PC-3 (cell line): ENCODE measurements around the gene PCDH15. TPM values are rescaled to one million over a fixed set of nuclear protein-coding genes. Genes with fewer than 3 reads are reported as not detected.

ENCODE experiments used
- ATAC-seq: fragments of 200-7000 bp; cut with Tn5 transposase; 2 replicates; pipeline ENCODE4 v1.9.1; 2020; ENCODE audit warnings: mild to moderate bottlenecking, moderate library complexity
- BruUV-seq: library from RNA; stranded (reverse); fragments of 400-500 nt; replicated peaks from 2 replicates; lab custom pipeline; 2021; lab: Mats Ljungman, UMichigan
- CTCF ChIA-PET: fragments of 300-600 bp; sonication (Branson Sonifier 250); formaldehyde crosslinking; loops from one replicate; lab custom pipeline; 2022; ENCODE audit warnings: antibody characterized with exemption; lab: Charles Lee
- POLR2A ChIA-PET: fragments of 300-600 bp; sonication (Branson Sonifier 250); formaldehyde crosslinking; loops from one replicate; lab custom pipeline; 2022; ENCODE audit warnings: antibody characterized with exemption; ENCODE audit not compliant: unreplicated experiment; lab: Charles Lee
- DNase-seq: peaks from one replicate; pipeline ENCODE4 v3.0.0-alpha.2; 2015
- H2AFZ ChIP-seq: fragments of 300-600 bp; sonication (generic); 2 replicates; pipeline ENCODE4 v1.6.0; 2016; ENCODE audit warnings: antibody characterized with exemption, low read length
- H3F3A ChIP-seq: fragments of 300-600 bp; sonication (generic); one replicate; pipeline ENCODE4 v1.6.0; 2017; ENCODE audit warnings: antibody characterized with exemption, low read length, control low read depth, mild to moderate bottlenecking; ENCODE audit not compliant: unreplicated experiment
- H3K27ac ChIP-seq: fragments of 300-600 bp; sonication (generic); 2 replicates; pipeline ENCODE4 v1.5.1; 2016; ENCODE audit warnings: mild to moderate bottlenecking, low read length
- H3K27me3 ChIP-seq: fragments of 300-600 bp; sonication (generic); 2 replicates; pipeline ENCODE4 v1.6.1; 2016; ENCODE audit warnings: low read length, mixed read lengths
- H3K36me3 ChIP-seq: fragments of 300-600 bp; sonication (generic); 2 replicates; pipeline ENCODE4 v1.6.1; 2016; ENCODE audit warnings: low read depth, mixed run types, low read length, mixed read lengths
- H3K4me1 ChIP-seq: fragments of 300-600 bp; sonication (generic); 2 replicates; pipeline ENCODE4 v1.5.1; 2016; ENCODE audit warnings: low read length; ENCODE audit not compliant: insufficient read depth
- H3K4me2 ChIP-seq: fragments of 300-600 bp; sonication (generic); 2 replicates; pipeline ENCODE4 v1.6.0; 2016; ENCODE audit warnings: low read length
- H3K4me3 ChIP-seq: fragments of 300-600 bp; sonication (generic); 2 replicates; pipeline ENCODE4 v1.5.1; 2016; ENCODE audit warnings: mild to moderate bottlenecking, low read length, mixed read lengths
- H3K79me2 ChIP-seq: fragments of 300-600 bp; sonication (generic); 2 replicates; pipeline ENCODE4 v1.6.1; 2017; ENCODE audit warnings: low read length, mixed read lengths
- H3K9ac ChIP-seq: fragments of 300-600 bp; sonication (generic); 2 replicates; pipeline ENCODE4 v1.6.0; 2016; ENCODE audit warnings: mild to moderate bottlenecking, low read length
- H3K9me2 ChIP-seq: fragments of 300-600 bp; sonication (generic); replicated peaks from 2 replicates; pipeline ENCODE4 v1.6.1; 2016; ENCODE audit warnings: mixed run types, low read length, mixed read lengths
- H3K9me3 ChIP-seq: fragments of 300-600 bp; sonication (generic); 2 replicates; pipeline ENCODE4 v1.6.1; 2016; ENCODE audit warnings: low read length, mixed read lengths
- H4K20me1 ChIP-seq: fragments of 300-600 bp; sonication (generic); 2 replicates; pipeline ENCODE4 v1.6.1; 2016; ENCODE audit warnings: low read length, mixed read lengths
- EZH2 ChIP-seq: fragments of 300-600 bp; sonication (generic); IDR thresholded peaks from one replicate; pipeline ENCODE4 v1.6.1; 2017; ENCODE audit warnings: antibody characterized with exemption, mild to moderate bottlenecking, low read length; ENCODE audit not compliant: unreplicated experiment
- EZH2phosphoT487 ChIP-seq: fragments of 300-600 bp; sonication (generic); IDR thresholded peaks from 2 replicates; pipeline ENCODE4 v1.6.1; 2018; ENCODE audit warnings: mild to moderate bottlenecking, antibody characterized with exemption, low read length, borderline replicate concordance
- intact Hi-C: fragments of 100-400 bp; cut with micrococcal nuclease; formaldehyde crosslinking; loops from 2 replicates; pipeline ENCODE4 v1.9.0; 2023
- total RNA-seq: library from RNA; depleted of rRNA; stranded (reverse); fragments of >200 nt; gene quantifications from 2 replicates; pipeline ENCODE4 v1.2.3, GENCODE V29; 2014
- TF ChIP-seq, protein P1 (sequence below): fragments of 300-600 bp; sonication (generic); conservative IDR thresholded peaks from 2 replicates; pipeline ENCODE4 v1.5.1; 2017; ENCODE audit warnings: antibody characterized with exemption, low read depth, mild to moderate bottlenecking, low read length

The PCDH15 gene
- total RNA-seq, 1 experiment from 2014 or later, result not detected

DNA sequence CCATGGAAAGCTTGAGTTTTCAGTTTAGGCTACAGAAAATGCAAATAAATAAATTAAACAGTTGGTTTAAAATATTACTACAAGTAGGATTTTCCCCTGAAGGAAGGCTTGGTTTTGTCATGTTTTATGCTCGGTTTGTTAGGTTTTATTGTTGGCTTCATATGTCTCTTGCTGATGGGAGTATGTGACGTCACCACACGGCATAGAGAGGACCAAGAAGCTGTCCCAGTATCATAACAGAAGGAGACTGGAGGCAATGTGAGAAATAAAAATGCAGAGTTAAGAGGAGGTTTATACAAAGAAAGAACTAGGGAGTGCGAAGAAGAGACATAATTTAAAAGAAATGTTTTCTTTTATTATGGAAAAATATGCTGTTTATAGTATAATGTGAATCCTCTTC is 24.4 kb downstream of the PCDH15 start:
- TF ChIP-seq EZH2phosphoT487 (no peak), EZH2 (no peak)
- TF ChIP-seq, protein P1, sequence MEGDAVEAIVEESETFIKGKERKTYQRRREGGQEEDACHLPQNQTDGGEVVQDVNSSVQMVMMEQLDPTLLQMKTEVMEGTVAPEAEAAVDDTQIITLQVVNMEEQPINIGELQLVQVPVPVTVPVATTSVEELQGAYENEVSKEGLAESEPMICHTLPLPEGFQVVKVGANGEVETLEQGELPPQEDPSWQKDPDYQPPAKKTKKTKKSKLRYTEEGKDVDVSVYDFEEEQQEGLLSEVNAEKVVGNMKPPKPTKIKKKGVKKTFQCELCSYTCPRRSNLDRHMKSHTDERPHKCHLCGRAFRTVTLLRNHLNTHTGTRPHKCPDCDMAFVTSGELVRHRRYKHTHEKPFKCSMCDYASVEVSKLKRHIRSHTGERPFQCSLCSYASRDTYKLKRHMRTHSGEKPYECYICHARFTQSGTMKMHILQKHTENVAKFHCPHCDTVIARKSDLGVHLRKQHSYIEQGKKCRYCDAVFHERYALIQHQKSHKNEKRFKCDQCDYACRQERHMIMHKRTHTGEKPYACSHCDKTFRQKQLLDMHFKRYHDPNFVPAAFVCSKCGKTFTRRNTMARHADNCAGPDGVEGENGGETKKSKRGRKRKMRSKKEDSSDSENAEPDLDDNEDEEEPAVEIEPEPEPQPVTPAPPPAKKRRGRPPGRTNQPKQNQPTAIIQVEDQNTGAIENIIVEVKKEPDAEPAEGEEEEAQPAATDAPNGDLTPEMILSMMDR, result no peak
- Histone ChIP-seq H3K4me1 (no peaks in the 10 kb centered on the region), H3K4me2 (no peak overlapping the region), H4K20me1 (no peaks in the 10 kb centered on the region), H3K9me2 (no peaks in the 10 kb centered on the region), H3F3A (no peaks in the 10 kb centered on the region), H3K9me3 (no peaks in the 10 kb centered on the region), H3K79me2 (no peaks in the 10 kb centered on the region), H3K9ac (no peak overlapping the region), H2AFZ (no peak overlapping the region), H3K4me3 (no peak overlapping the region), H3K36me3 (no peaks in the 10 kb centered on the region), H3K27ac (no peak overlapping the region), H3K27me3 (no peaks in the 10 kb centered on the region)
- ChIA-PET CTCF (no interaction called here), POLR2A (no interaction called here)
- no TSS peak for BruUV-seq
- ATAC-seq, result no peak
- intact Hi-C loops, result no loop called here
- DNase-seq, result no peak

DNA sequence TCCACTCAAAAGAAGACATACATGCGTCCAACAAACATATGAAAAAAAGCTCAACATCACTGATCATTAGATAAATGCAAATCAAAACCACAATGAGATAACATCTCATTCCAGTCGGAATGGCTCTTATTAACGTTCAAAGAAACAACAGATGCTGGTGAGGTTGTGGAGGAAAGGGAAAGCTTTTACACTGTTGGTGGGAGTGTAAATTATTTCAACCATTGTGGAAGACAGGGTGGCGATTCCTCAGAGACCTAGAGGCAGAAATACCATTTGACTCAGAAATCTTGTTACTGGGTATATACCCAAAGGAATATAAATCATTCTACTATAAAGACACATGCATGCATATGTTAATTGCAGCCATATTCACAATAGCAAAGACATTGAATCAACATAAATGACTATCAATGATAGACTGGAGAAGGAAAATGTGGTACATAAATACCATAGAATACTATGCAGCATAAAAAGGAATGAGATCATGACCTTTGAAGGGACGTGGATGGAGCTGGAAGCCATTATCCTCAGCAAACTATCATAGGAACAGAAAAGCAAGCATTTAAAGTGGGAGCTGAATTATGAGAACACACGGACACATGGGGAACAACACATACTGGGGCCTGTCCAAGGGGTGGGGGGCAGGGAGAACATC is 28.4 kb downstream of the PCDH15 start:
- Histone ChIP-seq H3K4me3 (no peak overlapping the region), H3K79me2 (no peaks in the 10 kb centered on the region), H3K4me2 (no peak overlapping the region), H3K27me3 (no peaks in the 10 kb centered on the region), H3F3A (no peaks in the 10 kb centered on the region), H3K4me1 (no peaks in the 10 kb centered on the region), H3K9ac (no peak overlapping the region), H3K9me3 (no peaks in the 10 kb centered on the region), H4K20me1 (no peaks in the 10 kb centered on the region), H3K27ac (no peak overlapping the region), H3K36me3 (no peaks in the 10 kb centered on the region), H2AFZ (no peak overlapping the region), H3K9me2 (no peaks in the 10 kb centered on the region)
- no TSS peak for BruUV-seq
- no peak for ATAC-seq
- TF ChIP-seq, protein P1, result no peak
- TF ChIP-seq EZH2 (no peak), EZH2phosphoT487 (no peak)
- DNase-seq, result no peak
- CTCF ChIA-PET, result no interaction called here
- POLR2A ChIA-PET, result no interaction called here
- intact Hi-C loops, result no loop called here

DNA sequence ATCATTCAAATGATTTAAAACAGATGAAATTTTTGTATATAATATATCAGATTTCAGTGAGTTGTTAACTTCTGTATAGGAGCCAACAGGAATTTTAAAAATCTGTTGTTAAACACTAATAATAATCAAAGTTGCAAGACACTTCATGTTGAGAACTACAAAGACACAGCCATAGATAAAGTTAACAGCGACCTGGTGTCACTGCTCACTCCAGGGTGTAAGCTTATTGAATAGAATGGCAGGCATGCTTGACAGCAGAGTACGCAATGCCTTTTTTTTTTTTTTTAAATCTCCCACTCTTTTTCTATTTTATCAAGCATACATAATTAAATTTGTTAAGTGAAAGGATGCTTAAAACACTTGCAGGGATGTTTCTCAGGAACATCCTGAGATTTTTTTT is 32.0 kb downstream of the PCDH15 start:
- Histone ChIP-seq H3K9me3 (no peaks in the 10 kb centered on the region), H3K4me2 (no peak overlapping the region), H3K36me3 (no peaks in the 10 kb centered on the region), H3F3A (no peaks in the 10 kb centered on the region), H3K9me2 (no peaks in the 10 kb centered on the region), H3K4me3 (no peak overlapping the region), H2AFZ (no peak overlapping the region), H3K27ac (no peak overlapping the region), H4K20me1 (no peaks in the 10 kb centered on the region), H3K9ac (no peak overlapping the region), H3K4me1 (no peaks in the 10 kb centered on the region), H3K27me3 (no peaks in the 10 kb centered on the region), H3K79me2 (no peaks in the 10 kb centered on the region)
- ATAC-seq, result no peak
- POLR2A ChIA-PET, result no interaction called here
- CTCF ChIA-PET, result no interaction called here
- no peak for DNase-seq
- TF ChIP-seq, protein P1, result no peak
- TF ChIP-seq EZH2 (no peak), EZH2phosphoT487 (no peak)
- intact Hi-C loops, result no loop called here
- no TSS peak for BruUV-seq
